ENCODE data around the gene ATP6V0E2.

ATP6V0E2 gene

DNA sequence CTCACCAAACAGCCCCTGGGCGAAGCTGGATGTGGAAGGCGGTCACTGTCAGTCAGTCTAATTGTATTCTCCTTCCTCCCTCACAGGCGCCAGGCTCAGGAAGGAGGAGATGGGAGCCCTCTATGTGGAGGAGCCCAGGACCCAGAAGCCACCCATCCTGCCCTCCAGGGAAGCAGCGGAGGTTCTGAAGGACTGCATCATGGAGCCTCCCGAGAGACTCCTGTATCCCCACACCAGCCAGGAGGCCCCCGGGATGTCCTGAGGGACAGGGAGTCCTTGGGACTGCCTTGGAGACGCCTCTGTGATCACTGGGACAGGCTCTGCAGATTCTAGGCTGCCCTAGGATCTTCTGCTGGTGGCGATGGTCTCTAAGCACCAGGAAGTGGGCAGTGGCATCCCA lies 9.7 kb upstream of the ATP6V0E2 start:
- no peak for DNase-seq (ENCODE audit: low spot score)

DNA sequence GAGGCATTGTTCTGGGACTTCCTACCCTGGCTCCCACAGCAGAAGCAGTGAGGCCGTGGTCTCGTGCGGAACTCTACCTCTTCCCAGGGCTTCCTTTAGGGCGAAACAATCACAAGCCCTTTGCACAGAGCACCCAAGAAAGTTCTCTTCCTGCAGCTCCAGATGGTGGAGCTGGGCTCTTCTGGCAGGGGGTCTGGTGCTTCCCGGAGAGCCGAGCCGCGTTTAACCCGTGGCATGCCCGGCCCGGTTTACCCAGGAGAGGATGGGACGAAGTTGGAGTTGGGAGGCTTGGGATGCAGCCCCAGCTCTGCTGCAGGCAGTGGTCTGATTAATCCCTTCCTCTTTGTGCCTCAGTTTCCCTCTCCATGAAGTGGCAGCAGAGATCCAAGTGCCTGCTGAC lies 9.0 kb upstream of the ATP6V0E2 start:
- DNase-seq (ENCODE audit: low spot score) = no peak

- peak; percentile 67 for DNase-seq (ENCODE audit: low spot score)
Observed at GRCh38 chr7:149865437-149865836, 8.3 kb upstream of the ATP6V0E2 start.

- no peak for DNase-seq (ENCODE audit: low spot score)
Observed at GRCh38 chr7:149866139-149866778, 7.5 kb upstream of the ATP6V0E2 start.

GRCh38 chr7:149866779-149867447 lies 6.9 kb upstream of the ATP6V0E2 start:
- no peak for DNase-seq (ENCODE audit: low spot score)

DNA sequence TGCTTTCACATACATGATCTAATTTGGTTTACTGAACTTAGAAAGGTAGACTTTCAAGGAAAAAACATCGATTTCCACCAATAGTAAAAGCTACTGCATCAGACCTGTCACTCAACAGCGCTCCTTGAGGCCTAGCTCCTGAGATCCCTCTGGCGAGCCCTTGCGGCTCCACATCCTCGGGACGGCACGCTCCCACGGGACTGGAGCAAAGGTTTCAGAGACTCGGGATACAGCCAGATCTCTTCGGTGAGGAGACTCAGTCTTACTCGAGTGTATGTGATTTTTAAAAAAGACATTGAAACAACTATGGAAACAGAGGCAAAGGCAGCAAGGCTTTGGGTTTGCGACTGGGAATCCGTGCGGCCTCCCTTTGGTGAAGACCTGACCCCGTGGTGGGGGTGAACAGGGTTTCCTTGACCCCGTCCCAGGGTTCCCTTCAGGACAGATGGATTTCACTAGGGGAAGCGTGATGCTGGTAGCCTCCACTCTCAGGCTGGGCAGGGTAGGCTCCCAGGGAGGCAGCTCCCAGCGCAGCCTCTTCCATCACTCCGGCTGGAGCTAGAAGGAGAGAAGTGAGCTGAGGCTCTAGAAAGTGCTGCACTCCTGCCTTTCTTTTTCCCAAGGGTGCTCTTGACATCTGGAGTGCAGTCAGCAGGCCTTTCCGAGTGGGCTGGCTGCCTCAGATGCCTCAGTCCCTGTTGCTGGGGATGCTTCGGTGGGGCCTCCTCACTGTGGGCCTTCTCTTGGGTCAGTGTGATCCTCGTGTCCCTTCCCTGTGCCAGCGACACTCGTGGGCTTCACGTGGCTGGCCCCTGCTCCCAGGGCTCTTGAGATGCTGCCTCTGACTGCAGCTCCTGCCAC lies 5.8 kb upstream of the ATP6V0E2 start:
- no peak for DNase-seq (ENCODE audit: low spot score)

DNA sequence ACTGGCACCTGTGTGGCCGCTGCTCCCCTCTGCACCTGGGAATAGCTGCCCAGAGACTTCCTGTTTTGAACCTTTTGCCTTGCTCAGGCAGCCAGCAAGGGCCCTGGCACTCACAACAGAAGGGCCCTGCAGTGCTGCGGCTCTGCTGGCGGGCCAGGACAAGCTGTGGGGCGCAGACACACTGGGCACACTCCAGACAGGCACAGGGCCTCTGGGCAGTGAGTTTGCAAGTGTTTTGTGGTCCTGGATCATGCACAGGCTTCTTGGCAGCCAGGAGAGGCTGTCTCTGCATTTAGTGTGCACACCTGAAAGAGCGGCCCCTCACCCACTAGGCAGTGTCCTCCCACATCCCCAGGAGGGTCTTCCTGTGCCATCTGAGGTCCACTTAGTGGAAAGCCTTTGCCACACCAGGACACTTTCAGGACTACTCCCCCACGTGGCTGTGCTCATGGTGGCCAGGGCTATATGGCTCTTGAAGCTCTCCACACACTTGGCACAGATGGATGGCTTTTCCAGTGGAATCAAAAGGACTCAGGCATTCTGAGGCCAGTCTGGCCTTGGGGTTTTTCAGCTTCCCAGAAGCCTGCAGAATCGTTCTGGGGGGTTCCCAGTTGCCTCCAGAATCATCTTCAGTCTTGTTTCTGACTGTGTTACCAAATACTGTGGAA lies 5.0 kb upstream of the ATP6V0E2 start:
- no peak for DNase-seq (ENCODE audit: low spot score)

DNA sequence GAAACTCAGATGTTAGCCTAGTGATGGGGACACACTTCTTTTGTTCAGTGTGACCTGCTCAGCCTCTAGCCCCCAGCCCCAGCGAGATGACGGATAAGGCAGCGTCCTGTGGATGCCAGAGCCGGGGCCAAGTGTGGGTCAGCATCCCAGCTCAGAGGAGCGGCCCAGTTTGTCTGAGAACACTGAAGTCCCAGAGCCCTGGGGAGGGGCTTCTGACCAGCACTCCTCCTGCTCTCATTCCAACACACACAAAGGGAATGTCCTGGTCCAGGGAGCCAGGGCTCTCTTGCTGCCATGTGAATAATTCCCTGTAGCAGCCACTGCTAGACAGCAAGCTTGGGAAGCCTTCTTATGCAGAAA lies 4.5 kb upstream of the ATP6V0E2 start:
- no peak for DNase-seq (ENCODE audit: low spot score)

GRCh38 chr7:149869867-149870266 lies 3.9 kb upstream of the ATP6V0E2 start:
- DNase-seq (ENCODE audit: low spot score) = peak; percentile 65

DNA sequence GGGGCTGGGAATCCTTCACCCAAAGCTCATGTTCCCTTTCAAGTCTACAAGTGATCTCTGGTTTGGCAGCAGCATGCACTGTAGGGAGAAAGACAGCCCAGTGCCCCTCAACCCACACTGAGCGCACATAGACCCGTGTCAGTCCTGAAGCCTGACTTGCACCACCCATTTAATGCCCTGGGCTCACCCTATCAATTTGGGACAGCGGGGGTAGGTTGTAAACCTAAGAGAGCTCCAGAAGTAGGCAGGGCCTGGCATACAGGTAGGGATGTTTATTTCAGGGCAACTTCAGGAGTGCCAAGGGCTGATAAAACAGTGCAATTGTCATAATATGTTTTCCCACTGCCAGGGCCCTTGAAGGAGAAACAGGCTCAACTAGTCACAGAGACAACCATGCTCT lies 3.5 kb upstream of the ATP6V0E2 start:
- DNase-seq (ENCODE audit: low spot score) = no peak

GRCh38 chr7:149870701-149871483 lies 2.9 kb upstream of the ATP6V0E2 start:
- peak; percentile 17 for DNase-seq (ENCODE audit: low spot score)

DNA sequence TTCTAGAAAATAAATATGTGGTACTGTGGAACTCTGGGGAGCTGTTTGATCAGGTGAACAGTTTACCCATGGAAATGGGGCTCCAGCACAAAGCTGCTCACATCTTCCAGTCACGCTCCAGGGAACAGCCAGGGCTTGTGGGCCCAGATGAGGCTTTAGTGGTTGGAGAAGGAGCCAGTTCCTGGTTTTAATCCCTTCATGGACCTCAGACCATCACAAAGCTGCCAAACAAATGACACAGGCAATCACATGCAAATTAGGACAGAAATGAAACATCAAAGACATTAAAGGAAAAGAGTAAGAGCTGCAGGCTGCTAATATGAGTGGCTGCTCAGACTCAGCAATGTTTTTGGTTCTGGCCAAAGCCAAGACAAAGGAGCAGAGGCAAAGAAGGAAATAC lies 2.2 kb upstream of the ATP6V0E2 start:
- DNase-seq (ENCODE audit: low spot score) = no peak

DNA sequence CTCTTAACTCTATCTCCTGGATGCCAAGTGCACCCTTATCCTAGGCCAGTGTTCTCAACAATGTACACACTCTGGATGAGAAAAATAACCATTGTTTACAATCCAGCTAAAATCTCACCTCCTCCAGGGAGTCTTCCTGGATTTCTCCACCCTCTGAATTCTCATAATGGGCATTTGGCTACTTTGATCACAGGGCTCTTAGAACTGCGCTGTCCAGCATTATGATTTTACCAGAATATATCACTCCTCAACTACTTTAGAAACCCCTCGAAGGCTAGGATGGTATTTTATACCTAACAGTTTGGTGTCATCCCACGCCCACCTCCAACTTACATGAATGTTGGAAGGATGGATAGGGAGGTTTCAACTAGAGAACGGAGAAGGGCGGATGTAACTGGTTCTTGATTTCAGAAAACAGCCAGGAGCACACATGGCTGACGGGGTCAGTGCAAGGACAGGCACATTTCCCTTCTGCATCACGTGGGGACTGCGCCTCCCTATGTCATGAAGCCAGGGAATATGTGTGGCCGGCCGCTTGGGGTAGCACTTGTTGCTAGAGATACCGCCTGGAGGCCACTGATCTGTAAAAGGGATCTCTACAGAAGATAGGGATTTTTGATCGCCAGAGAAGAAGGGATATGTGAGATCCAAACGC lies 1.2 kb upstream of the ATP6V0E2 start:
- DNase-seq (ENCODE audit: low spot score) = no peak

- DNase-seq (ENCODE audit: low spot score) = peak; percentile 24
Observed at GRCh38 chr7:149873970-149874643, 338 bp downstream of the ATP6V0E2 start.

GRCh38 chr7:149874644-149875028 lies 867 bp downstream of the ATP6V0E2 start:
- no peak for DNase-seq (ENCODE audit: low spot score)

DNA sequence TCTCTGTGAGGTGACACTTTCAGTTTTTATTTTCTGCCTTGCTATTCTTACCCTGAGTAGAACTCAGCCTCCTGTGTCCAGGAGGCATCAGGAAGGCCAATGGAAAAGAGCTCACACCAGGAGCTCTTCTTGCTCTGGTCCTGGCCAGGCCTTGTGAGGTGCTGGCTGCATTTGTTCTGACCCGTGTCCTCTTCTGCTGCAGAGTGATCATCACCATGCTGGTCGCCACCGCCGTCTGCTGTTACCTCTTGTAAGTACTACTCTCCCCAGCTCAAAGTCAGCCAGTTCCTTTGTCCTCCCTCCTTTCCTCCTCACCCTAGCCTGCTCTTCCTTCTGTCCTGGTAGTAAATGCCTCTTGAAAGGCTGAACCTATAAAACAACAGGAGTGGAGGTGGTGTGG lies 1.6 kb downstream of the ATP6V0E2 start:
- no peak for DNase-seq (ENCODE audit: low spot score)

DNA sequence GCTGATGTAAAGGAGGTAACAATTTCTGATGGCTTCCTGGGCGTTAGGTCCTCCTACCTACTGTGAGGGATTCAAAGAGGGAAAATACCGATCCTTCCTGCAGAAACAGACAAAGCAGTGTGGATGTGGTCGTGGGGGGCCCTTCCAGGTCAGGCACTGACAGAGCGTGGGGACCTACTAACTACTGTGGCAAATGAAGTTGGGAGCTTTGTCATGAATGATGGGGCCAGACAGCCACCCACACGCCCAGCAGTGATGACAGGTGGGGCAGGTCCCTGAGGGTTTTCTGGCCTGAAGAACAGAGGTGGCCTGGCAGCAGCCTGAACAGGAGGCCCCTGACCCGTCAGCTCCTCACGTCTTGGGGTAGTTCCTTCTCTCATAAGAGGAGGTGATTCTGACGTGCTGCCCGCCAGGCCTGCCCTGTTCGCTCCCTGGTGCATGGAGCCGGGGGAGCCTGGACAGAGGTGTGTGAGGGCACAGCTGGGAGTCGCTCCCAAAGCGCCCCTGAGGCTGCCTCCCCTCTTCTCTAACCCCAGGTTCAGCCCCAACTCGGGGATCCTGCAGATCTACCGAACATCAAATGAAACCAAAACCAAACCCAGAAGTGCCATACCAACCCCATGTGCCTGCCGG lies 4.2 kb downstream of the ATP6V0E2 start:
- no peak for DNase-seq (ENCODE audit: low spot score)

DNA sequence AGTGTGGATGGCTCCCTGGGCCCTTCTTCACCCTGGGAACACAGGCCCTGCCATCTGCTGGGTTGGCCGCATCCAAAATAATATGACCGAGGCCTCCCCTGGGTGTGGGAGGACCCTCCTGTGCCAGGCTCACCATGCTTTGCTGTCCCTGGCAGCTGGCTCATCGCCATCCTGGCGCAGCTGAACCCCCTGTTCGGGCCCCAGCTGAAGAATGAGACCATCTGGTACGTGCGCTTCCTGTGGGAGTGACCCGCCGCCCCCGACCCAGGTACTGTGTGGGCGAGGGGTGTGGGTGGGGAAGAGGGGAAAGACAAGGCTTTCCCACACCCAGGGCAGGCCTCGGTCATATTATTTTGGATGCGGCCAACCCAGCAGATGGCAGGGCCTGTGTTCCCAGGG lies 4.8 kb downstream of the ATP6V0E2 start:
- DNase-seq (ENCODE audit: low spot score) = no peak

DNA sequence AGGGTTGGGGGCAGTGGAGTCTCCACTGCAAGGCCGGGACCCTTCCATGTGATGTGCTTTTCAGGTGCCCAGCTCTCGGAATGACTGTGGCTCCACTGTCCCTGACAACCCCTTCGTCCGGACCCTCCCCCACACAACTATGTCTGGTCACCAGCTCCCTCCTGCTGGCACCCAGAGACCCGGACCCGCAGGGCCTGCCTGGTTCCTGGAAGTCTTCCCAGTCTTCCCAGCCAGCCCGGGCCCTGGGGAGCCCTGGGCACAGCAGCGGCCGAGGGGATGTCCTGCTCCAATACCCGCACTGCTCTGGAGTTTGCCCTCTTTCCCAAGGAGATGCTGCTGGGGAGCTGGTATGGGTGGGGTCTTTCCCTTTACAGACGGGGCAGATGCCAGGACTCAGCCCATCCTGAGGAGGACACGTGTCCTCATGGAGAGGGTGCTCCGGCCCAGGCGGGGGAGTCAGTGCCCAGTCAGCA lies 5.5 kb downstream of the ATP6V0E2 start:
- DNase-seq (ENCODE audit: low spot score) = no peak
